AG04449 (cell line): ENCODE results near the gene SYNJ2.

ENCODE experiments used
- CTCF ChIA-PET: fragments of 350-600 bp; formaldehyde crosslinking; extraction: SDS; loops from one replicate; lab custom pipeline; 2021; ENCODE audit warnings: antibody characterized with exemption; lab: Yijun Ruan, JAX
- POLR2A ChIA-PET: fragments of 400-600, 350-600 bp; formaldehyde crosslinking; extraction: SDS; loops from one replicate; lab custom pipeline; 2020; ENCODE audit warnings: antibody characterized with exemption, inconsistent platforms; lab: Yijun Ruan, JAX
- DNase-seq: peaks from one replicate; pipeline ENCODE4 v3.0.0-alpha.2; 2010; ENCODE audit warnings: low read depth, low spot score
- H3K4me3 ChIP-seq: 2 replicates; pipeline ENCODE4 v1.5.1; 2011; ENCODE audit warnings: low read depth, mild to moderate bottlenecking, control low read depth, low read length
- CTCF ChIP-seq: IDR thresholded peaks from one replicate; pipeline ENCODE4 v1.5.1; 2011; ENCODE audit warnings: mild to moderate bottlenecking, moderate library complexity, low read length, control low read depth, inconsistent platforms; ENCODE audit not compliant: insufficient read depth; ENCODE audit errors: missing control alignments

SYNJ2 gene

GRCh38 chr6:158006821-158007570, 25.3 kb downstream of the SYNJ2 start:
- DNase-seq: no peak
- TF ChIP-seq CTCF: no peak
- H3K4me3 ChIP-seq: no peak overlapping the region
- ChIA-PET CTCF (interaction anchor here (1.7 to 2.9 kb wide), 2 partner anchors 19 to 65 kb away, joined by 10 to 12 read pairs; no protein-coding TSS in a partner anchor), POLR2A (no interaction called here)

GRCh38 chr6:158008864-158009113, 27.1 kb downstream of the SYNJ2 start:
- ChIA-PET POLR2A (no interaction called here), CTCF (interaction anchor here (1.1 to 2.9 kb wide), 3 partner anchors 17 to 63 kb away, joined by 3 to 12 read pairs (median 10); no protein-coding TSS in a partner anchor)
- no peak overlapping the region for H3K4me3 ChIP-seq
- TF ChIP-seq CTCF: no peak
- DNase-seq: no peak

- ChIA-PET CTCF (interaction anchor here (0.7 to 2.9 kb wide), 4 partner anchors 9 to 63 kb away, joined by 3 to 12 read pairs (median 4); no protein-coding TSS in a partner anchor), POLR2A (no interaction called here)
- no peak overlapping the region for H3K4me3 ChIP-seq
- TF ChIP-seq CTCF: no peak
- no peak for DNase-seq
These were observed 27.6 kb downstream of the SYNJ2 start for GRCh38 chr6:158009114-158009891.

GRCh38 chr6:158009935-158010585, 28.4 kb downstream of the SYNJ2 start:
- H3K4me3 ChIP-seq: no peak overlapping the region
- ChIA-PET CTCF (interaction anchor here (0.7 to 1.5 kb wide), 3 partner anchors 9 to 27 kb away, joined by 3 to 5 read pairs (median 3); no protein-coding TSS in a partner anchor), POLR2A (no interaction called here)
- DNase-seq: no peak
- TF ChIP-seq CTCF: no peak

- no peak for TF ChIP-seq CTCF
- DNase-seq: no peak
- no peak overlapping the region for H3K4me3 ChIP-seq
- POLR2A ChIA-PET: no interaction called here
- CTCF ChIA-PET: interaction anchor here (1.5 to 1.9 kb wide), 2 partner anchors 10 to 15 kb away, joined by 5 to 6 read pairs; no protein-coding TSS in a partner anchor
These were observed 29.2 kb downstream of the SYNJ2 start for GRCh38 chr6:158010591-158011477.
